A549 (cell line): Measurements from ENCODE around the gene CD151. TPM values are rescaled to one million over a fixed set of nuclear protein-coding genes. Genes with fewer than 3 reads are reported as not detected.

Experiments used
- ATAC-seq, 2 experiments: fragments of 200-7000 bp in 1 of 2; fragments of >200 bp in 1 of 2; cut with Nextera tagmentation in 1 of 2; cut with Tn5 transposase in 1 of 2; 3 replicates each; pipeline versions ENCODE4 v1.8.0 to v1.9.1; 2018 to 2020; ENCODE audit warnings: mild to moderate bottlenecking in 1 of 2, moderate library complexity in 1 of 2
- CTCF ChIA-PET: fragments of 300-600 bp; sonication (Branson Sonifier 250); formaldehyde crosslinking; extraction: SDS; loops from one replicate; lab custom pipeline; 2021; ENCODE audit warnings: antibody characterized with exemption, inconsistent platforms; lab: Yijun Ruan, JAX
- POLR2A ChIA-PET: fragments of 350-600 bp; formaldehyde crosslinking; extraction: SDS; loops from one replicate; lab custom pipeline; 2021; ENCODE audit warnings: antibody characterized with exemption, inconsistent platforms; lab: Yijun Ruan, JAX
- DNase-seq, 2 experiments: peaks; one replicate each; pipeline versions ENCODE4 v3.0.0 to v3.0.0-alpha.2; 2011 to 2016; ENCODE audit warnings: low read depth in 1 of 2, low spot score in 1 of 2
- FAIRE-seq: peaks from 2 replicates; lab custom pipeline; 2011; peaks lifted over from hg19 to GRCh38; lab: Jason Lieb, UNC
- H3K27ac ChIP-seq, 2 experiments: fragments of >200 bp; sonication (Bioruptor Twin); formaldehyde crosslinking; 3 replicates each; pipeline ENCODE4 v1.5.1; 2016 to 2017
- H3K4me1 ChIP-seq: fragments of >200 bp; sonication (Bioruptor Twin); formaldehyde crosslinking; 3 replicates; pipeline ENCODE4 v1.6.1; 2016
- H3K4me2 ChIP-seq: fragments of >200 bp; sonication (Bioruptor Twin); formaldehyde crosslinking; 3 replicates; pipeline ENCODE4 v1.6.1; 2016
- H3K4me3 ChIP-seq: fragments of >200 bp; sonication (Bioruptor Twin); formaldehyde crosslinking; 3 replicates; pipeline ENCODE4 v1.5.1; 2016
- H3K9me3 ChIP-seq: fragments of >200 bp; sonication (Bioruptor Twin); formaldehyde crosslinking; 3 replicates; pipeline ENCODE4 v1.6.1; 2016
- ATOH8 ChIP-seq: fragments of 250-450 bp; sonication (Bioruptor Pico); IDR thresholded peaks from 2 replicates; pipeline ENCODE4 v1.5.0; 2020; ENCODE audit warnings: low read depth, mild to moderate bottlenecking, moderate library complexity
- CEBPB ChIP-seq, 2 experiments: fragments of >200 bp in 1 of 2; sonication (Bioruptor Twin) in 1 of 2; formaldehyde crosslinking in 1 of 2; IDR thresholded peaks; 2 replicates each; pipeline ENCODE4 v1.6.1; 2012 to 2016
- CHD2 ChIP-seq: fragments of 150-350 bp; IDR thresholded peaks from 2 replicates; pipeline ENCODE4 v1.6.1; 2014; ENCODE audit warnings: low read length; ENCODE audit not compliant: partially characterized antibody
- EHF ChIP-seq: fragments of 250-450 bp; sonication (Bioruptor Pico); IDR thresholded peaks from 2 replicates; pipeline ENCODE4 v1.5.0; 2020; ENCODE audit warnings: mild to moderate bottlenecking
- EHMT2 ChIP-seq: fragments of 200-600 bp; sonication (generic); IDR thresholded peaks from 2 replicates; pipeline ENCODE4 v1.6.1; 2016; ENCODE audit warnings: antibody characterized with exemption, low read depth, mild to moderate bottlenecking, moderate library complexity
- FOSL2 ChIP-seq, 2 experiments: fragments of 450-650 bp in 1 of 2; fragments of >200 bp in 1 of 2; sonication (Bioruptor Twin) in 1 of 2; formaldehyde crosslinking; IDR thresholded peaks; 2 replicates each; pipeline versions ENCODE4 v1.5.0 to v1.6.1; 2016 to 2020; ENCODE audit warnings: mild to moderate bottlenecking in 1 of 2, moderate library complexity in 1 of 2
- FOXS1 ChIP-seq: fragments of 250-450 bp; sonication (Bioruptor Pico); IDR thresholded peaks from 2 replicates; pipeline ENCODE4 v1.5.0; 2020; ENCODE audit warnings: mild to moderate bottlenecking, moderate library complexity
- GATA3 ChIP-seq: IDR thresholded peaks from 2 replicates; pipeline ENCODE4 v1.6.1; 2012; ENCODE audit warnings: borderline replicate concordance
- HEYL ChIP-seq: fragments of 250-450 bp; sonication (Bioruptor Pico); IDR thresholded peaks from 2 replicates; pipeline ENCODE4 v1.8.0; 2021; ENCODE audit warnings: mild to moderate bottlenecking, moderate library complexity
- HOXA7 ChIP-seq: fragments of 250-450 bp; sonication (Bioruptor Pico); IDR thresholded peaks from 2 replicates; pipeline ENCODE4 v1.5.0; 2020; ENCODE audit warnings: mild to moderate bottlenecking, moderate library complexity
- HOXB13 ChIP-seq: fragments of 250-450 bp; sonication (Bioruptor Pico); IDR thresholded peaks from 2 replicates; pipeline ENCODE4 v1.5.0; 2020; ENCODE audit warnings: low read depth, mild to moderate bottlenecking, moderate library complexity
- HOXB5 ChIP-seq: fragments of 250-450 bp; sonication (Bioruptor Pico); IDR thresholded peaks from 2 replicates; pipeline ENCODE4 v1.5.0; 2020; ENCODE audit warnings: mild to moderate bottlenecking, moderate library complexity
- JUN ChIP-seq, 2 experiments: fragments of >200 bp; sonication (Bioruptor Twin); formaldehyde crosslinking; IDR thresholded peaks; 2 replicates in 1 of 2; 3 replicates in 1 of 2; pipeline ENCODE4 v1.6.1; 2016 to 2017
- KDM5A ChIP-seq: fragments of 200-600 bp; sonication (generic); IDR thresholded peaks from 2 replicates; pipeline ENCODE4 v1.6.1; 2016; ENCODE audit warnings: antibody characterized with exemption, mild to moderate bottlenecking
- MYC ChIP-seq: IDR thresholded peaks from 2 replicates; pipeline ENCODE4 v1.6.1; 2012; ENCODE audit warnings: mild to moderate bottlenecking, inconsistent platforms, low read length, improper control_type of control experiment, borderline replicate concordance
- PHF8 ChIP-seq: fragments of 200-600 bp; sonication (generic); IDR thresholded peaks from 2 replicates; pipeline ENCODE4 v1.6.1; 2016; ENCODE audit warnings: low read depth, mild to moderate bottlenecking, antibody characterized with exemption, moderate library complexity, borderline replicate concordance
- POLR2A ChIP-seq: IDR thresholded peaks from 2 replicates; pipeline ENCODE4 v1.6.1; 2012; ENCODE audit warnings: mild to moderate bottlenecking, low read length
- RAD21 ChIP-seq, 2 experiments: fragments of >200 bp in 1 of 2; sonication (Bioruptor Twin) in 1 of 2; formaldehyde crosslinking in 1 of 2; IDR thresholded peaks in 1 of 2; conservative IDR thresholded peaks in 1 of 2; 2 replicates in 1 of 2; 3 replicates in 1 of 2; pipeline ENCODE4 v1.6.1; 2012 to 2018; ENCODE audit warnings: inconsistent platforms in 1 of 2
- RFX5 ChIP-seq: fragments of 450-650 bp; IDR thresholded peaks from 2 replicates; pipeline ENCODE4 v1.7.1; 2014; ENCODE audit warnings: antibody characterized with exemption, mild to moderate bottlenecking, moderate library complexity
- TFCP2L1 ChIP-seq: fragments of 250-450 bp; sonication (Bioruptor Pico); IDR thresholded peaks from 2 replicates; pipeline ENCODE4 v1.5.0; 2021; ENCODE audit warnings: mild to moderate bottlenecking
- USF2 ChIP-seq: fragments of 450-650 bp; IDR thresholded peaks from 2 replicates; pipeline ENCODE4 v1.6.1; 2014; ENCODE audit warnings: antibody characterized with exemption
- ZC3H11A ChIP-seq: fragments of 450-650 bp; IDR thresholded peaks from 2 replicates; pipeline ENCODE4 v1.6.1; 2014; ENCODE audit warnings: antibody characterized with exemption, mild to moderate bottlenecking
- ZSCAN20 ChIP-seq: fragments of 250-450 bp; sonication (Bioruptor Pico); IDR thresholded peaks from 2 replicates; pipeline ENCODE4 v1.8.0; 2022; ENCODE audit warnings: mild to moderate bottlenecking, moderate library complexity
- WGBS: methylation state at CpG from one replicate; pipeline ENCODE4 v1.1.6; 2017; ENCODE audit errors: missing lambda C conversion rate; 5-methylcytosine and 5-hydroxymethylcytosine counted together
- polyA plus RNA-seq, 4 experiments: library from polyadenylated mRNA; depleted of rRNA in 3 of 4; stranded (reverse); fragments of >200 nt; fragmentation: RNase III in 1 of 4; extraction: RNeasy Plus Mini Kit Qiagen cat#74134 plus additional on column Dnase treatment in 1 of 4; gene quantifications; 2 replicates in 3 of 4; 3 replicates in 1 of 4; pipeline ENCODE4 v1.2.3, GENCODE V29; 2011 to 2017
- TF ChIP-seq, protein P1 (sequence below): IDR thresholded peaks from 2 replicates; pipeline ENCODE4 v1.6.1; 2012; ENCODE audit warnings: low read depth, borderline replicate concordance

The CD151 gene
- polyA plus RNA-seq, 2 of the 4 experiments (the other 2 are of a cell fraction), result 409 to 701 TPM

- Histone ChIP-seq H3K4me2 (peak overlapping the region; percentile 93), H3K4me3 (peak overlapping the region; percentile 60), H3K9me3 (no peaks in the 10 kb centered on the region), H3K4me1 (peaks cover 22% of the 10 kb centered on the region), H3K27ac (peak overlapping the region; percentile 76 to 90)
- 29% methylated on average over 18 of the region's 18 CpGs for WGBS
- no peak for ATAC-seq
- CTCF ChIA-PET, result interaction anchor here (1.0 to 1.2 kb wide), 2 partner anchors 9 to 15 kb away, joined by 3 to 4 read pairs; no protein-coding TSS in a partner anchor
- DNase-seq, result no peak
- FAIRE-seq, result no peak
- POLR2A ChIA-PET, result interaction anchor here (2.0 kb wide), 1 partner anchor 15 kb away, joined by 9 read pairs; no protein-coding TSS in a partner anchor
- no peak for TF ChIP-seq FOXS1 (CRISPR knock-in tag)
- TF ChIP-seq ZC3H11A, result no peak
- TF ChIP-seq, protein P1, sequence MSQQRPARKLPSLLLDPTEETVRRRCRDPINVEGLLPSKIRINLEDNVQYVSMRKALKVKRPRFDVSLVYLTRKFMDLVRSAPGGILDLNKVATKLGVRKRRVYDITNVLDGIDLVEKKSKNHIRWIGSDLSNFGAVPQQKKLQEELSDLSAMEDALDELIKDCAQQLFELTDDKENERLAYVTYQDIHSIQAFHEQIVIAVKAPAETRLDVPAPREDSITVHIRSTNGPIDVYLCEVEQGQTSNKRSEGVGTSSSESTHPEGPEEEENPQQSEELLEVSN, result no peak
- TF ChIP-seq GATA3, result no peak
Observed at GRCh38 chr11:804599-804964, 28.2 kb upstream of the CD151 start.

DNA sequence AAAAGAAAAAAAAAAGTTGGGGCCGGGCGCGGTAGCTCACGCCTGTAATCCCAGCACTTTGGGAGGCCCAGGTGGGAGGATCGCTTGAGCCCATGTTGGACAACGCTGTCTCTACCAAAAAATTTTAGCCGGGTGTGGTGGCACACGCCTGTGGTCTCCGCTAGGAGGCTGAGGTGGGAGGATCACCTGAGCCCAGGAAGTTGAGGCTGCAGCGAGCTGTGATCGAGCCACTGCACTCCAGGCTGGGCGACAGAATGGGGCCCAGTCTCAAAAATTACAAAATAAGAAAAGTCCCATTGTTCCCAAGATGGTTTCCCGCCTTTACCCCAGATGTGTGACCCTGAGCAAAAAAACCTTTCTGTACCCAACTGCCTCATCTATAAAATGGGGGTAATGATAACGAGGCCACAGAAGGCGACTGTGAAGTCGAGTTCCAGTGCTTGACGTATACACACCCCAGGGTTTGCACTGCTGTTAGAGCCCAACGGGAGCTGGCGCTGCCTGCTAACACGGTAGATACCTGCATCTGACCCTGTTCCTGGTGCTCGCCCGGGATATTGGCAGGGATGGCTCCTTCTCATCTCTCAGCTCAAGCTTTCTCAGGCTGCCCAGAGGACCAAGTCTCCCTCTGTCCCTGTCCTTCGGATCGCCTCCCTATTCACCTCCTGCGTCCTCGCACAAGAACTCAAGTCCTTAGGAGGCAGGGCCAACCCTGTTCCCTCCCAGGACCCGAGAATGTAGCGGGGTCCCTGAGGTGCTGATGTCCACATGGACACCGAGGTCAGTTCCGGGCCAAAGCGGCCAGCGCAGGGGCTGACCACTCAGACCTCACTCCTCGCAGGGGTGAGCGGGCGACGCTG, 24.1 kb upstream of the CD151 start:
- TF ChIP-seq, protein P1, result 0 out of 2 replicates have a peak, but pooled peaks have one; percentile 18
- TF ChIP-seq HEYL (CRISPR knock-in tag) (no peak), ZSCAN20 (CRISPR knock-in tag) (no peak), RAD21 (conservative IDR thresholded peaks at IDR 0.05 in 1 of 2, IDR thresholded peaks at IDR 0.05 in 1 of 2) (no peak)
- 41% methylated on average over 31 of the region's 36 CpGs for WGBS

GRCh38 chr11:809287-810039, 23.3 kb upstream of the CD151 start, which contains the start of gene RPLP2:
Gene RPLP2, plus strand, starts transcription at chr11:809967. Its CDS starts 268 bp downstream, at chr11:810235.
- ChIA-PET POLR2A (interaction anchor here (1.0 to 2.0 kb wide), 8 partner anchors 10 to 234 kb away, joined by 3 to 35 read pairs (median 6); partner anchors contain the start of genes CD151, CEND1, CHID1 and PHRF1), CTCF (interaction anchor here (0.9 to 2.0 kb wide), 2 partner anchors 10 to 62 kb away, joined by 3 to 10 read pairs; no protein-coding TSS in a partner anchor)
- peak; percentile 83 to 88 for ATAC-seq
- peak; percentile 18 for FAIRE-seq
- peak within 1 kb of the TSS; percentile 95 to 97 for H3K27ac ChIP-seq
- DNase-seq, result peak; percentile 93 to 99
- no peaks in the 10 kb centered on the region for H3K9me3 ChIP-seq
- peaks cover 40% of the 10 kb centered on the region for H3K4me1 ChIP-seq
- peak within 1 kb of the TSS; percentile 87 for H3K4me2 ChIP-seq
- H3K4me3 ChIP-seq, result peak within 1 kb of the TSS; percentile 94
- WGBS, result 2% methylated on average over 29 of the region's 81 CpGs
- TF ChIP-seq PHF8, result peak; percentile 92
- no peak for TF ChIP-seq CEBPB (IDR thresholded peaks at IDR 0.05)
- peak; percentile 44; the same call in 1 of the 2 replicates for TF ChIP-seq USF2
- TF ChIP-seq JUN (IDR thresholded peaks at IDR 0.05), result peak; percentile 58 to 96; a peak in 3 of 5 replicates
- TF ChIP-seq HOXA7 (CRISPR knock-in tag), result no peak
- TF ChIP-seq ATOH8, result 0 out of 2 replicates have a peak, but pooled peaks have one; percentile 59
- TF ChIP-seq EHMT2, result no peak
- TF ChIP-seq CHD2, result peak; percentile 73
- TF ChIP-seq MYC, result peak; percentile 99
- peak; percentile 81; the same call in 1 of the 2 replicates for TF ChIP-seq HOXB13 (CRISPR knock-in tag)
- no peak for TF ChIP-seq FOSL2 (IDR thresholded peaks at IDR 0.05)
- peak; percentile 42 for TF ChIP-seq FOSL2 (CRISPR knock-in tag; IDR thresholded peaks at IDR 0.05)
- no peak for TF ChIP-seq KDM5A
- TF ChIP-seq EHF (CRISPR knock-in tag), result 0 out of 2 replicates have a peak, but pooled peaks have one; percentile 64
- TF ChIP-seq TFCP2L1, result no peak; the same call in 1 of the 2 replicates
- TF ChIP-seq HOXB5 (CRISPR knock-in tag), result 0 out of 2 replicates have a peak, but pooled peaks have one; percentile 33
- TF ChIP-seq RFX5, result peak; percentile 73
- peak; percentile 89 for TF ChIP-seq POLR2A
- TF ChIP-seq GATA3, result peak; percentile 31; the same call in 1 of the 2 replicates

More for the DNA sequence above, 24.1 kb upstream of the CD151 start:
- ATAC-seq, result peak in 1 of 2 experiments; percentile 81; a peak in 4 of 6 replicates
- Histone ChIP-seq H3K4me3 (peak overlapping the region; percentile 94), H3K4me1 (peaks cover 46% of the 10 kb centered on the region), H3K9me3 (no peaks in the 10 kb centered on the region), H3K4me2 (peak overlapping the region; percentile 83), H3K27ac (peak overlapping the region; percentile 95 to 97)
- DNase-seq, result peak in 1 of 2 experiments; percentile 83
- ChIA-PET CTCF (interaction anchor here (0.6 to 2.0 kb wide), 3 partner anchors 9 to 69 kb away, joined by 3 to 10 read pairs (median 4); no protein-coding TSS in a partner anchor), POLR2A (interaction anchor here (1.0 to 2.0 kb wide), 8 partner anchors 11 to 233 kb away, joined by 3 to 35 read pairs (median 6); partner anchors contain the start of genes CD151, CEND1, CHID1 and PHRF1)
- FAIRE-seq, result no peak
